ENCODE measurements around the gene BTF3. TPM values are rescaled to one million over a fixed set of nuclear protein-coding genes. Genes with fewer than 3 reads are reported as not detected.

The BTF3 gene
- total and polyA plus RNA-seq, 3 donors from 2014 or later, result 232 to 387 (median 277) TPM

- Histone ChIP-seq H3K27ac (no peak overlapping the region), H3K4me1 (no peaks in the 10 kb centered on the region), H3K9me3 (no peaks in the 10 kb centered on the region), H3K4me3 (no peak overlapping the region), H3K27me3 (no peaks in the 10 kb centered on the region), H3K36me3 (ENCODE audit: low read depth, missing control alignments) (no peaks in the 10 kb centered on the region)
- 87 to 97% methylated on average over 1 of the region's 1 CpG for WGBS, 2 donors
- no peak for DNase-seq
- no peak for TF ChIP-seq POLR2A (IDR thresholded peaks at IDR 0.05)
- TF ChIP-seq CTCF (IDR thresholded peaks at IDR 0.05), result no peak
- intact Hi-C loops (cut with DNase I; ENCODE audit: low total_unique reads), result no loop called here
These were observed 7.1 kb upstream of the BTF3 start for GRCh38 chr5:73491155-73491554.

DNA sequence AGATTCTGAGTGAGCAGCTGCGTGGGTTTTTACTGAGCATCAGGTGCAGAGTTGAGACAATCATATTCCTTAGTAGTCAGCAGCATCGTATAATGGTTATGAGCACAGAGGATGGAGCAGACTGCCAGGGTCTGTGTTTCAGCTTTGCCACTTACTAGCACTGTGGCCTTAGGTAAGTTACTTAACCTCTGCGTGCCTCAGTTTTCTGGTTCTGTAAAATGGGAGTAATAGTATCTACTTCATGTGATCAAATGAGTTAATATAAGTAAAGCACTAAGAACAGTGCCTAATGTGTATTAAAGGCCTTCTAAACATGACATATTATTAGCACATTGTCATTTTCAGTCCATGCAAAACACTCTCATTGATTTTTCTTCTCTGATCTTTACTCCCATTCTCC, 4.8 kb upstream of the BTF3 start:
- no peaks in the 10 kb centered on the region for H3K9me3 ChIP-seq

GRCh38 chr5:73494721-73495120, 3.5 kb upstream of the BTF3 start:
- TF ChIP-seq CTCF (IDR thresholded peaks at IDR 0.05) (no peak), POLR2A (IDR thresholded peaks at IDR 0.05) (no peak)

More for the DNA sequence above, 4.8 kb upstream of the BTF3 start:
- Histone ChIP-seq H3K27me3 (no peaks in the 10 kb centered on the region), H3K4me1 (peaks cover 6% of the 10 kb centered on the region), H3K36me3 (ENCODE audit: low read depth, missing control alignments) (no peaks in the 10 kb centered on the region), H3K4me3 (no peak overlapping the region), H3K27ac (no peak overlapping the region)
- TF ChIP-seq CTCF (IDR thresholded peaks at IDR 0.05) (no peak), POLR2A (IDR thresholded peaks at IDR 0.05) (no peak)
- no peak for DNase-seq
- intact Hi-C loops (cut with DNase I; ENCODE audit: low total_unique reads), result no loop called here
- WGBS, 2 donors, result 85% methylated on average over 3 of the region's 3 CpGs

DNA sequence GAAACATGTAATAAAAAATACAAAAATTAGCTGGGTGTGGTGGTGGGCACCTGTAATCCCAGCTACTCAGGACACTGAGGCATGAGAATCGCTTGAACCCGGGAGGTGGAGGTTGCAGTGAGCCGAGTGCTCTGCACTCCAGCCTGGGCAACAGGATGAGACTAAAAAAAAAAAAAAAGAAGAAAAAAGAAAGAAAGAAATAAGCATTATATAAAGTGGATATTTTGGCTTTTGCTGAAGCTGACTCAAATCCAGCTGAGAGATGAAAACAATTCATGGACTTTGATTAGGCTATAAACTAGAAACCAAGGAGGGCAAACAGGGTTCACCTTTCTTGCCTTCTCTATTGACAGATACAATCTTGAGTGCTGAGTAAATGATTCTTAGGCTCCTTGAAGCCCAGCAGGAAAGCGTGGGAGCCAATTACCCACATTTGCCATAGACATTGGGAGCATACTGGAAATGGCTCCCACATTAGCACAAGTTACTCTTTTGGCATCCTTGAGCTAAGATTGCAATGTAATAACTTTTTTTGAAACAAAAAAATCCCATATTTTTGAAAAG, 2.4 kb upstream of the BTF3 start:
- Histone ChIP-seq H3K27me3 (no peaks in the 10 kb centered on the region), H3K4me1 (peaks cover 13% of the 10 kb centered on the region), H3K27ac (no peak overlapping the region), H3K9me3 (no peaks in the 10 kb centered on the region), H3K4me3 (no peak overlapping the region), H3K36me3 (ENCODE audit: low read depth, missing control alignments) (no peaks in the 10 kb centered on the region)
- TF ChIP-seq CTCF (IDR thresholded peaks at IDR 0.05) (no peak), POLR2A (IDR thresholded peaks at IDR 0.05) (no peak)
- intact Hi-C loops (cut with DNase I; ENCODE audit: low total_unique reads), result no loop called here
- 88 to 96% methylated on average over 4 of the region's 4 CpGs for WGBS, 2 donors
- no peak for DNase-seq

More at GRCh38 chr5:73494721-73495120, 3.5 kb upstream of the BTF3 start:
- DNase-seq, result no peak
- Histone ChIP-seq H3K4me1 (peaks cover 11% of the 10 kb centered on the region), H3K4me3 (no peak overlapping the region), H3K27me3 (no peaks in the 10 kb centered on the region), H3K36me3 (ENCODE audit: low read depth, missing control alignments) (no peaks in the 10 kb centered on the region), H3K9me3 (no peaks in the 10 kb centered on the region), H3K27ac (no peak overlapping the region)
- intact Hi-C loops (cut with DNase I; ENCODE audit: low total_unique reads), result no loop called here

DNA sequence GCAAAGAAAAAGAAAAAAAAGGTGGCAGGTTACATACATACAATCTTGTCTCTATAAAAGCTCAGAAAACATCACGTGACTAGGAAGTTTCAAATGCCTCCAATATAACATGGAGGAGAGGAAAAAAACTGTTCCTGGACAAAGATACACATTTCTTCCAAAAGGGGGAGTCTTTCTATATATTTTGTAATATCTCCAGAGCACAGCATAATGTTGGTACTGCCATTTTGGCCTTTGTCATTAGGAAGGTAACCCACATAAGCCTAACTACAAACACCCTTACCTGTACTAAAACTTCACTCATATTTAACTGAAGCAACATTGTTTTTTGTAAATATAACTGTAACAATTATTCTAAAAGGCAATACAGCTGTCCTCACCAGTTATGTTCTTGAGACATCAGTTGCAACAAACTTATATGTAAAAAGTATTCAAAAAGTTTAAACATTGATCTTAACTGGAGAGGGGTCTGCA, 1.2 kb upstream of the BTF3 start:
- DNase-seq, result no peak
- H3K4me1 ChIP-seq, result peaks cover 13% of the 10 kb centered on the region
- H3K4me3 ChIP-seq, result peak overlapping the region in 1 of 2 donors; percentile 95
- no peaks in the 10 kb centered on the region for H3K36me3 ChIP-seq (ENCODE audit: low read depth, missing control alignments)
- intact Hi-C loops (cut with DNase I; ENCODE audit: low total_unique reads), result no loop called here
- TF ChIP-seq POLR2A (IDR thresholded peaks at IDR 0.05) (no peak), CTCF (IDR thresholded peaks at IDR 0.05) (no peak)
- 43 to 48% methylated on average over 1 of the region's 1 CpG for WGBS, 2 donors
- H3K27me3 ChIP-seq, result no peaks in the 10 kb centered on the region
- no peaks in the 10 kb centered on the region for H3K9me3 ChIP-seq
- peak overlapping the region; percentile 95 to 98 for H3K27ac ChIP-seq

Measured in testis (tissue), 3 donors.